Body of pancreas (tissue), 4 donors: ENCODE data around the gene GOLGA6L4. TPM values are rescaled to one million over a fixed set of nuclear protein-coding genes. Genes with fewer than 3 reads are reported as not detected.
"Not testable (repeated sequence)": the region's sequence is repeated elsewhere in the genome, so short reads cannot be mapped to it uniquely, and the experiment has no call there.

Experiments used
- ATAC-seq: fragments of 150-250 bp; one replicate; pipeline ENCODE4 v1.9.1; 2016
- DNase-seq, 4 donors: peaks; one replicate each; pipeline ENCODE4 v3.0.0-alpha.2; 2019
- H3K27ac ChIP-seq, 4 donors: fragments of 200-600 bp; sonication (generic); 1 replicate in 3 of 4; 2 replicates in 1 of 4; pipeline versions ENCODE4 v1.5.1 to v1.6.1; 2016 to 2019; ENCODE audit warnings: mild to moderate bottlenecking in 1 of 4, mixed read lengths in 1 of 4, moderate library complexity in 1 of 4
- H3K27me3 ChIP-seq, 2 donors: fragments of 200-600 bp; sonication (generic); one replicate each; pipeline ENCODE4 v1.6.0; 2016; ENCODE audit warnings: mild to moderate bottlenecking in 1 of 2
- H3K36me3 ChIP-seq, 2 donors: fragments of 200-600 bp; sonication (generic); replicated peaks in 1 of 2; 2 replicates each; pipeline ENCODE4 v1.5.1; 2016; ENCODE audit warnings: low read depth in 2 of 2; ENCODE audit not compliant: insufficient read depth in 1 of 2
- H3K4me1 ChIP-seq: fragments of 200-600 bp; sonication (generic); one replicate; pipeline ENCODE4 v1.6.0; 2016
- H3K4me3 ChIP-seq, 2 donors: fragments of 200-600 bp; sonication (generic); 1 replicate in 1 of 2; 2 replicates in 1 of 2; pipeline ENCODE4 v1.5.1; 2016 to 2019
- H3K9me3 ChIP-seq, 3 donors: fragments of 200-600 bp; sonication (generic); 1 replicate in 2 of 3; 2 replicates in 1 of 3; pipeline ENCODE4 v1.5.1; 2016
- CTCF ChIP-seq, 7 experiments: fragments of 450-650 bp in 4 of 7; fragments of 200-600 bp in 3 of 7; sonication (generic) in 3 of 7; IDR thresholded peaks; one replicate each; pipeline ENCODE4 v1.5.1; 2016 to 2019; ENCODE audit warnings: antibody characterized with exemption in 7 of 7
- WGBS, 2 donors: methylation state at CpG; one replicate each; pipeline ENCODE4 v1.1.5; 2017; 5-methylcytosine and 5-hydroxymethylcytosine counted together
- intact Hi-C: fragments of 100-400 bp; cut with DNase I; formaldehyde crosslinking; loops from one replicate; pipeline ENCODE4 v1.15.1; 2023
- small RNA-seq: library from RNA; depleted of rRNA; stranded (forward); fragments of <200 nt; gene quantifications from one replicate; pipeline ENCODE3, GENCODE V24; 2016
- total RNA-seq, 2 donors: library from RNA; depleted of rRNA; stranded (reverse); fragments of >200 nt; gene quantifications; one replicate each; pipeline ENCODE4 v1.1.0, GENCODE V29; 2016

The GOLGA6L4 gene
- total RNA-seq = 1 to 10 TPM; 5.4 to 6.3 TPM

GRCh38 chr15:84235573-84235972, at the start of gene GOLGA6L4:
TSS of gene GOLGA6L4 (plus strand) at chr15:84235773. CDS start at chr15:84235835, 62 bp downstream.
- H3K9me3 ChIP-seq, H3K4me3 ChIP-seq, H3K36me3 ChIP-seq, H3K27me3 ChIP-seq, H3K27ac ChIP-seq, H3K4me1 ChIP-seq, DNase-seq, intact Hi-C loops, ATAC-seq: not testable (repeated sequence)
- WGBS, 2 donors = no CpG with 5 or more reads among the region's 13 CpGs

- H3K27me3 ChIP-seq, H3K9me3 ChIP-seq, H3K27ac ChIP-seq, intact Hi-C loops, DNase-seq, H3K4me1 ChIP-seq, H3K36me3 ChIP-seq, ATAC-seq, H3K4me3 ChIP-seq: not testable (repeated sequence)
- WGBS, 2 donors = no CpG with 5 or more reads among the region's 5 CpGs
These were observed 42.6 kb upstream of the GOLGA6L4 start for GRCh38 chr15:84192982-84193381.

GRCh38 chr15:84195603-84196002, 40.0 kb upstream of the GOLGA6L4 start:
- H3K36me3 ChIP-seq, H3K27me3 ChIP-seq, H3K4me3 ChIP-seq, intact Hi-C loops, DNase-seq, H3K4me1 ChIP-seq, H3K27ac ChIP-seq, H3K9me3 ChIP-seq: not testable (repeated sequence)
- ATAC-seq = peak; percentile 84
- WGBS, 2 donors = no CpG with 5 or more reads among the region's 8 CpGs

GRCh38 chr15:84196530-84197188, 38.9 kb upstream of the GOLGA6L4 start:
- H3K4me1 ChIP-seq, intact Hi-C loops, H3K4me3 ChIP-seq, DNase-seq, H3K27me3 ChIP-seq, H3K9me3 ChIP-seq, H3K27ac ChIP-seq, H3K36me3 ChIP-seq, ATAC-seq: not testable (repeated sequence)
- no CpG with 5 or more reads among the region's 14 CpGs for WGBS, 2 donors

- H3K9me3 ChIP-seq, H3K27me3 ChIP-seq, H3K4me3 ChIP-seq, H3K27ac ChIP-seq, ATAC-seq, H3K36me3 ChIP-seq, H3K4me1 ChIP-seq, intact Hi-C loops: not testable (repeated sequence)
- peak in 1 of 4 donors; percentile 3 for DNase-seq
- no CpG with 5 or more reads among the region's 16 CpGs for WGBS, 2 donors
These were observed 35.7 kb upstream of the GOLGA6L4 start for GRCh38 chr15:84199865-84200264.

GRCh38 chr15:84246441-84246840, 10.9 kb downstream of the GOLGA6L4 start:
- H3K4me3 ChIP-seq, H3K27ac ChIP-seq, H3K27me3 ChIP-seq, H3K36me3 ChIP-seq, intact Hi-C loops, H3K4me1 ChIP-seq, ATAC-seq, H3K9me3 ChIP-seq: not testable (repeated sequence)
- no CpG with 5 or more reads among the region's 7 CpGs for WGBS, 2 donors
- peak in 3 of 4 donors; percentile 1 to 15 (median 7) for DNase-seq
- TF ChIP-seq CTCF (IDR thresholded peaks at IDR 0.05) = peak in 5 of 7 experiments; percentile 12 to 40 (median 27)

Small RNAs within 50 kb of the gene (small RNA-seq; reads per million reads assigned to genes)
- gene RN7SL331P = not detected
- not detected for gene UBE2Q2P8
